Measurements from ENCODE around the gene SND1. TPM values are rescaled to one million over a fixed set of nuclear protein-coding genes. Genes with fewer than 3 reads are reported as not detected.

SND1 gene
- total and polyA plus RNA-seq, 2 donors from 2014 or later, result 83.0 to 154 TPM

- intact Hi-C loops (cut with DNase I), result no loop called here
- Histone ChIP-seq H3K27me3 (ENCODE audit: control insufficient read depth, insufficient read depth, low read length) (no peaks in the 10 kb centered on the region), H3K27ac (ENCODE audit: low read depth in 2 of 2, low read length in 2 of 2) (no peak overlapping the region), H3K4me1 (ENCODE audit: control insufficient read depth in 2 of 3, insufficient read depth in 2 of 3, low read depth in 1 of 3, low read length in 3 of 3) (peaks cover 0 to 8% (median 6%) of the 10 kb centered on the region in 3 donors), H3K9me3 (ENCODE audit: control insufficient read depth in 2 of 3, insufficient read depth in 1 of 3, low read length in 3 of 3) (no peaks in the 10 kb centered on the region), H3K36me3 (ENCODE audit: control insufficient read depth in 2 of 3, insufficient read depth in 3 of 3, low read length in 3 of 3) (no peaks in the 10 kb centered on the region), H3K4me3 (ENCODE audit: low read length in 3 of 3) (no peak overlapping the region), H3K9ac (ENCODE audit: low read length in 3 of 3) (no peak overlapping the region)
- DNase-seq (no peak), FAIRE-seq (no peak)
- TF ChIP-seq CTCF (IDR thresholded peaks at IDR 0.05; ENCODE audit: borderline replicate concordance, extremely low read depth, insufficient read depth), result no peak
Measured at GRCh38 chr7:127818306-127818705, 166.3 kb downstream of the SND1 start.

DNA sequence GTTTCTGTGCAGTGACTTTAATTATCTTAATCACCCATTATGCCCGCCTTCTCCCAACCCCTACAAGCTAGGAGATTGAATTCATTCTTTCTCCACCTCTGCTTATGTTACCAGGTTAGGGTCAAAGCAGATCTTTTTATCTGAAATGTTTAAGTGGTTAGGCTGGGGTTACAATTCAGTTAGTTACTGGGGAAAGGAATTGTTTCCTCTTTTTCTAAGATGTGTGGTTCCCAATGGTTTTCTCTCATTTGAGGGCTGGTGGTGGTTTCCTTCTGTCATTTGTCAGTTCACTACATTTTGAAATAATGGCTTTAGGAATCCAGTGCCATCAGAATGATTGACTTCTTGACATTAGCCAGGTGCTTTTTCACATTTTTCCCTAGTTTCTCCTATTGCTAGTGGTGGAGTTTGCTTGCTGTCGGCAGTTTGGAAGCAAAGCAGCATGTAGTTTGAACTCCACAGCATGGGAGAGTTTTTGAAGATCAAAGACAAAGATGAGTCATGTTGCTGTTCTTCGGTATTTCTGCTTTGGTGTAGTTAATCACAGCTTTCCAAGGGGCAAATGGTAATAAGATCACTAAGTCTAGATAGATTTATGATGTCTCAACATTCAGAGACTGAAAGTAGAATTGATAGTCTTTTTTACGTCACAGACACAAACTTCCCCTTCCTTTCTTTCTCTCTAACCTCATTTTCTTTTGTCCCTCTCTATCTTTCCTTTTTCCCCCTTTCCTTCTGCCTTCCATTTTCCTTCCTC is 168.2 kb downstream of the SND1 start:
- H3K4me1 ChIP-seq (ENCODE audit: control insufficient read depth in 2 of 3, insufficient read depth in 2 of 3, low read depth in 1 of 3, low read length in 3 of 3), result peaks cover 0 to 8% (median 6%) of the 10 kb centered on the region in 3 donors
- no peak for TF ChIP-seq CTCF (IDR thresholded peaks at IDR 0.05; ENCODE audit: borderline replicate concordance, extremely low read depth, insufficient read depth)
- H3K9me3 ChIP-seq (ENCODE audit: control insufficient read depth in 2 of 3, insufficient read depth in 1 of 3, low read length in 3 of 3), result no peaks in the 10 kb centered on the region
- intact Hi-C loops (cut with DNase I), result no loop called here
- DNase-seq (peak in 2 of 5 donors; percentile 38 to 42), FAIRE-seq (no peak)
- no peak overlapping the region for H3K9ac ChIP-seq (ENCODE audit: low read length in 3 of 3)
- H3K4me3 ChIP-seq (ENCODE audit: low read length in 3 of 3), result no peak overlapping the region
- H3K27me3 ChIP-seq (ENCODE audit: control insufficient read depth, insufficient read depth, low read length), result no peaks in the 10 kb centered on the region
- no peak overlapping the region for H3K27ac ChIP-seq (ENCODE audit: low read depth in 2 of 2, low read length in 2 of 2)
- no peaks in the 10 kb centered on the region for H3K36me3 ChIP-seq (ENCODE audit: control insufficient read depth in 2 of 3, insufficient read depth in 3 of 3, low read length in 3 of 3)

- DNase-seq (no peak), FAIRE-seq (no peak)
- no peaks in the 10 kb centered on the region for H3K9me3 ChIP-seq (ENCODE audit: control insufficient read depth in 2 of 3, insufficient read depth in 1 of 3, low read length in 3 of 3)
- no peak overlapping the region for H3K4me3 ChIP-seq (ENCODE audit: low read length in 3 of 3)
- H3K36me3 ChIP-seq (ENCODE audit: control insufficient read depth in 2 of 3, insufficient read depth in 3 of 3, low read length in 3 of 3), result no peaks in the 10 kb centered on the region
- intact Hi-C loops (cut with DNase I), result no loop called here
- H3K27me3 ChIP-seq (ENCODE audit: control insufficient read depth, insufficient read depth, low read length), result no peaks in the 10 kb centered on the region
- no peak overlapping the region for H3K9ac ChIP-seq (ENCODE audit: low read length in 3 of 3)
- H3K27ac ChIP-seq (ENCODE audit: low read depth in 2 of 2, low read length in 2 of 2), result no peak overlapping the region
- TF ChIP-seq CTCF (IDR thresholded peaks at IDR 0.05; ENCODE audit: borderline replicate concordance, extremely low read depth, insufficient read depth), result no peak
- H3K4me1 ChIP-seq (ENCODE audit: control insufficient read depth in 2 of 3, insufficient read depth in 2 of 3, low read depth in 1 of 3, low read length in 3 of 3), result peaks cover 0 to 6% (median 4%) of the 10 kb centered on the region in 3 donors
Measured at GRCh38 chr7:127820732-127821085, 168.7 kb downstream of the SND1 start.

Data from kidney (tissue), 14 donors.